GM13977 (cell line): ENCODE measurements around the gene CD74.

Experiments used
- DNase-seq: peaks from one replicate; pipeline ENCODE4 v3.0.0; 2012; ENCODE audit warnings: low spot score
- CTCF ChIP-seq: IDR thresholded peaks from 2 replicates; pipeline ENCODE4 v1.5.1; 2012; ENCODE audit warnings: mild to moderate bottlenecking, control low read depth; ENCODE audit not compliant: insufficient read depth; ENCODE audit errors: extremely low read depth, missing control alignments
- in situ Hi-C: fragments of 300-500 bp; cut with MboI; formaldehyde crosslinking; loops from one replicate; pipeline ENCODE4 v1.12.0; 2022; ENCODE audit warnings: low sequenced_read_pairs, low pct_unique_long_range_greater_than_20kb, mixed read lengths, inconsistent platforms; ENCODE audit not compliant: unreplicated experiment

Gene CD74

GRCh38 chr5:150396267-150396666 lies 16.4 kb downstream of the CD74 start:
- in situ Hi-C loops, result no loop called here
- no peak for TF ChIP-seq CTCF
- DNase-seq, result no peak

GRCh38 chr5:150395688-150395975 lies 17.1 kb downstream of the CD74 start:
- in situ Hi-C loops, result no loop called here
- TF ChIP-seq CTCF, result no peak
- no peak for DNase-seq

- DNase-seq, result no peak
- in situ Hi-C loops, result no loop called here
- TF ChIP-seq CTCF, result no peak
Measured at GRCh38 chr5:150394912-150395687, 17.6 kb downstream of the CD74 start.

- in situ Hi-C loops, result no loop called here
- peak; percentile 80 for DNase-seq
- no peak for TF ChIP-seq CTCF
Measured at GRCh38 chr5:150394131-150394530, 18.6 kb downstream of the CD74 start.

GRCh38 chr5:150393096-150393645 lies 19.5 kb downstream of the CD74 start:
- in situ Hi-C loops, result no loop called here
- TF ChIP-seq CTCF, result no peak
- DNase-seq, result no peak

- no peak for DNase-seq
- no peak for TF ChIP-seq CTCF
- in situ Hi-C loops, result no loop called here
Measured at GRCh38 chr5:150392680-150393079, 20.0 kb downstream of the CD74 start.
